GM21723 (cell line): ENCODE results near the gene CGNL1.

Source experiments
- ATAC-seq: cut with Tn5 transposase; IDR thresholded peaks from one replicate; pipeline ENCODE4 v1.9.1; 2021; ENCODE audit warnings: mild to moderate bottlenecking, moderate library complexity; ENCODE audit not compliant: unreplicated experiment

CGNL1 gene

GRCh38 chr15:57375827-57376695 lies at the start of gene CGNL1:
CGNL1 (plus strand) TSS chr15:57376505; CDS start chr15:57438000, 61,495 bp downstream.
- ATAC-seq, result no peak

- no peak for ATAC-seq
Observed at GRCh38 chr15:57327985-57328471, 48.3 kb upstream of the CGNL1 start.

GRCh38 chr15:57328479-57328878 lies 47.8 kb upstream of the CGNL1 start:
- ATAC-seq, result no peak

GRCh38 chr15:57328897-57329296 lies 47.4 kb upstream of the CGNL1 start:
- no peak for ATAC-seq

- ATAC-seq, result no peak
Observed at GRCh38 chr15:57329582-57330367, 46.5 kb upstream of the CGNL1 start.

- ATAC-seq, result no peak
Observed at GRCh38 chr15:57330619-57331340, 45.5 kb upstream of the CGNL1 start.

GRCh38 chr15:57332326-57332725 lies 44.0 kb upstream of the CGNL1 start:
- no peak for ATAC-seq

- ATAC-seq, result no peak
Observed at GRCh38 chr15:57333487-57333886, 42.8 kb upstream of the CGNL1 start.

GRCh38 chr15:57334257-57334656 lies 42.0 kb upstream of the CGNL1 start:
- ATAC-seq, result no peak

- no peak for ATAC-seq
Observed at GRCh38 chr15:57335293-57335715, 41.0 kb upstream of the CGNL1 start.

- ATAC-seq, result no peak
Observed at GRCh38 chr15:57335719-57336118, 40.6 kb upstream of the CGNL1 start.

- ATAC-seq, result no peak
Observed at GRCh38 chr15:57337868-57338411, 38.4 kb upstream of the CGNL1 start.

GRCh38 chr15:57339321-57339720 lies 37.0 kb upstream of the CGNL1 start:
- ATAC-seq, result no peak

GRCh38 chr15:57340682-57341259 lies 35.5 kb upstream of the CGNL1 start:
- no peak for ATAC-seq

- no peak for ATAC-seq
Observed at GRCh38 chr15:57343048-57343447, 33.3 kb upstream of the CGNL1 start.

GRCh38 chr15:57343498-57343897 lies 32.8 kb upstream of the CGNL1 start:
- ATAC-seq, result no peak

GRCh38 chr15:57344282-57344681 lies 32.0 kb upstream of the CGNL1 start:
- ATAC-seq, result no peak

GRCh38 chr15:57345584-57345983 lies 30.7 kb upstream of the CGNL1 start:
- no peak for ATAC-seq

GRCh38 chr15:57348081-57348480 lies 28.2 kb upstream of the CGNL1 start:
- no peak for ATAC-seq

- ATAC-seq, result no peak
Observed at GRCh38 chr15:57352535-57353316, 23.6 kb upstream of the CGNL1 start.
